Panc1 (cell line): Measurements from ENCODE around the gene MMP14. TPM values are rescaled to one million over a fixed set of nuclear protein-coding genes. Genes with fewer than 3 reads are reported as not detected.

ENCODE experiments used
- ATAC-seq: fragments of 200-7000 bp; cut with Tn5 transposase; 2 replicates; pipeline ENCODE4 v1.9.1; 2020; ENCODE audit warnings: mild to moderate bottlenecking, moderate library complexity
- BruUV-seq: library from RNA; stranded (reverse); fragments of 400-500 nt; replicated peaks from 2 replicates; lab custom pipeline; 2021; lab: Mats Ljungman, UMichigan
- CTCF ChIA-PET: fragments of 300-600 bp; sonication (Branson Sonifier 250); formaldehyde crosslinking; loops from one replicate; lab custom pipeline; 2022; ENCODE audit warnings: antibody characterized with exemption; lab: Charles Lee
- POLR2A ChIA-PET: fragments of 300-600 bp; sonication (Branson Sonifier 250); formaldehyde crosslinking; loops from one replicate; lab custom pipeline; 2022; ENCODE audit warnings: antibody characterized with exemption; lab: Charles Lee
- DNase-seq: peaks from one replicate; pipeline ENCODE4 v3.0.0-alpha.2; 2010; ENCODE audit warnings: low read depth, low spot score
- H3K27ac ChIP-seq: 2 replicates; pipeline ENCODE4 v1.5.1; 2011; ENCODE audit warnings: mild to moderate bottlenecking, low read length, inconsistent platforms
- H3K27me3 ChIP-seq: fragments of 200-500 bp; sonication (Bioruptor generic); 2 replicates; pipeline ENCODE4 v1.6.0; 2014; ENCODE audit warnings: low read length, inconsistent platforms; ENCODE audit not compliant: control insufficient read depth, insufficient read depth
- H3K36me3 ChIP-seq: fragments of 200-500 bp; sonication (Bioruptor generic); 2 replicates; pipeline ENCODE4 v1.5.1; 2014; ENCODE audit warnings: inconsistent platforms, mild to moderate bottlenecking, low read length, moderate library complexity; ENCODE audit not compliant: control insufficient read depth, insufficient read depth
- H3K4me1 ChIP-seq: 2 replicates; pipeline ENCODE4 v1.5.1; 2011; ENCODE audit warnings: inconsistent platforms, mild to moderate bottlenecking, low read length, moderate library complexity; ENCODE audit not compliant: control insufficient read depth, insufficient read depth
- H3K4me3 ChIP-seq, 2 experiments: 2 replicates each; pipeline ENCODE4 v1.5.1; 2011 to 2012; ENCODE audit warnings: low read depth in 2 of 2, low read length in 2 of 2, mild to moderate bottlenecking in 2 of 2, inconsistent platforms in 1 of 2, moderate library complexity in 1 of 2
- H3K9me3 ChIP-seq: fragments of 200-500 bp; sonication (Bioruptor generic); 2 replicates; pipeline ENCODE4 v1.5.1; 2014; ENCODE audit warnings: low read depth, mild to moderate bottlenecking, inconsistent platforms, low read length, moderate library complexity; ENCODE audit not compliant: control insufficient read depth, insufficient read depth
- CTCF ChIP-seq: fragments of 450-650 bp; IDR thresholded peaks from 2 replicates; pipeline ENCODE4 v1.5.1; 2017; ENCODE audit warnings: mild to moderate bottlenecking
- POLR2AphosphoS5 ChIP-seq: IDR thresholded peaks from 2 replicates; pipeline ENCODE4 v1.6.1; 2012; ENCODE audit warnings: mild to moderate bottlenecking, low read depth, low read length, moderate library complexity
- REST ChIP-seq, 2 experiments: IDR thresholded peaks; 2 replicates each; pipeline ENCODE4 v1.6.1; 2011 to 2012; ENCODE audit warnings: low read depth in 2 of 2, control low read depth in 1 of 2, low read length in 1 of 2, mild to moderate bottlenecking in 1 of 2, moderate library complexity in 1 of 2; ENCODE audit not compliant: insufficient read depth in 1 of 2
- SIN3A ChIP-seq: IDR thresholded peaks from 2 replicates; pipeline ENCODE4 v1.6.1; 2012; ENCODE audit warnings: low read depth, mild to moderate bottlenecking, low read length, moderate library complexity, borderline replicate concordance; ENCODE audit not compliant: insufficient read depth
- TCF7L2 ChIP-seq: IDR thresholded peaks from 2 replicates; pipeline ENCODE4 v1.6.1; 2011; ENCODE audit warnings: mild to moderate bottlenecking, low read depth, low read length, inconsistent platforms
- in situ Hi-C: cut with HindIII; loops from 2 replicates; pipeline ENCODE4 v1.10.0; 2016; ENCODE audit warnings: low sequenced_read_pairs, low pct_unique_long_range_greater_than_20kb
- intact Hi-C: fragments of 100-400 bp; cut with micrococcal nuclease; formaldehyde crosslinking; loops from one replicate; pipeline ENCODE4 v1.10.0; 2022; ENCODE audit not compliant: unreplicated experiment
- total RNA-seq: library from RNA; stranded (reverse); gene quantifications from one replicate; pipeline ENCODE4 v1.2.1, GENCODE V29; 2021; ENCODE audit not compliant: unreplicated experiment

Gene MMP14
- total RNA-seq, 1 experiment from 2014 or later, result 32.9 TPM

DNA sequence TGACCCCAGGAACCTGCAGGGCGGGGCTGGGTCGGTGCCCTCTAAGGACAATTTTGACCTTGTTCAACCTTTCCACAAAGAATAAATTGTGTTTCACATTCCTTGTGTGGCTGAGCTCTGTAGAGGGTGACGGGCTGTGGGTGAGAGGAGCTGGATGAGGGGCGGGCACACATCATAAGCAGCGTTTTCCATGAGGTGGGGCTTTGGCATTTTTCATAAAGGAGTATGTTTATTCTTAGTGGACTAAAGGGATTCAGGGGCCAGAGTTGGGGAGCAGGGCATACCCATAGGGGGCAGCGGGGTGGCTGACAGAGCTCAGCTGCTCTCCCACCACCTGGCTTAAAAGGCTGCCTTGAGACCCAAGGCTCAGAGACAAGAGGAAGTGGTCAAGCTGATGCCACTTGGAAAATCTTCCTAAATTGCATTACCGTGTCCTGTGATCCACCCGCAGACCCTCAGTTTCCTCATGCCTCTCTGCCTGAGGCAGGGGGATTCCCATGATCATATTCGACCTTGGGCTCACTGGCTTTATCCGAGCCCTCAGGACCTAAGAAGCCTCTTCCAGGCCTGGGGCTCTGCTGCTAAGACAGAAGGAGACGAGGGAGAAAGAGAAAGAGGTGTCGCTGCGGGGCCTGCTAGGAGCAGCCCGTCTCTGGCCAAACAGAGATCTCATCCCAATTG, 11.4 kb downstream of the MMP14 start:
- Histone ChIP-seq H3K36me3 (no peaks in the 10 kb centered on the region), H3K27me3 (no peaks in the 10 kb centered on the region), H3K4me3 (no peak overlapping the region), H3K9me3 (no peaks in the 10 kb centered on the region), H3K27ac (no peak overlapping the region), H3K4me1 (no peaks in the 10 kb centered on the region)
- ATAC-seq (no peak), DNase-seq (no peak)
- TF ChIP-seq SIN3A (no peak), CTCF (no peak), REST (IDR thresholded peaks at IDR 0.05; ENCODE audit: insufficient read depth in 1 of 2, low read depth in 2 of 2, low read length in 1 of 2) (no peak), TCF7L2 (no peak), POLR2AphosphoS5 (no peak)
- POLR2A ChIA-PET, result no interaction called here
- in situ Hi-C loops (no loop called here), intact Hi-C loops (no loop called here)
- no TSS peak for BruUV-seq
- CTCF ChIA-PET, result interaction anchor here (0.5 kb wide), 1 partner anchor 276 kb away, joined by 3 read pairs; no protein-coding TSS in a partner anchor

GRCh38 chr14:22848351-22849164, 12.2 kb downstream of the MMP14 start:
- no TSS peak for BruUV-seq
- CTCF ChIA-PET, result interaction anchor here (0.5 kb wide), 1 partner anchor 277 kb away, joined by 3 read pairs; no protein-coding TSS in a partner anchor
- Histone ChIP-seq H3K9me3 (no peaks in the 10 kb centered on the region), H3K36me3 (no peaks in the 10 kb centered on the region), H3K4me3 (no peak overlapping the region), H3K4me1 (no peaks in the 10 kb centered on the region), H3K27me3 (no peaks in the 10 kb centered on the region), H3K27ac (no peak overlapping the region)
- TF ChIP-seq CTCF (no peak), TCF7L2 (no peak), REST (IDR thresholded peaks at IDR 0.05; ENCODE audit: insufficient read depth in 1 of 2, low read depth in 2 of 2, low read length in 1 of 2) (no peak), SIN3A (no peak), POLR2AphosphoS5 (no peak)
- intact Hi-C loops, result no loop called here
- in situ Hi-C loops, result no loop called here
- POLR2A ChIA-PET, result no interaction called here
- no peak for DNase-seq
- no peak for ATAC-seq
